Liver (tissue), 9 donors: ENCODE data around the gene COMTD1. TPM values are rescaled to one million over a fixed set of nuclear protein-coding genes. Genes with fewer than 3 reads are reported as not detected.

ENCODE experiments used
- DNase-seq: peaks from one replicate; pipeline ENCODE4 v3.0.0-alpha.2; 2017; ENCODE audit warnings: low spot score
- H3K27ac ChIP-seq, 2 donors: one replicate each; pipeline ENCODE4 v1.7.0; 2013; ENCODE audit warnings: inconsistent platforms in 2 of 2, low read length in 2 of 2, control low read depth in 1 of 2, low read depth in 1 of 2, mild to moderate bottlenecking in 1 of 2
- H3K27me3 ChIP-seq, 4 donors: one replicate each; pipeline versions ENCODE4 v1.6.1 to v1.7.0; 2013; ENCODE audit warnings: low read length in 3 of 4, inconsistent platforms in 1 of 4, mild to moderate bottlenecking in 1 of 4, moderate library complexity in 1 of 4; ENCODE audit not compliant: control insufficient read depth in 4 of 4, insufficient read depth in 4 of 4
- H3K36me3 ChIP-seq, 4 donors: one replicate each; pipeline versions ENCODE4 v1.6.1 to v1.7.0; 2013; ENCODE audit warnings: low read length in 3 of 4, mild to moderate bottlenecking in 3 of 4, low read depth in 1 of 4, moderate library complexity in 1 of 4; ENCODE audit not compliant: control insufficient read depth in 4 of 4, insufficient read depth in 3 of 4
- H3K4me1 ChIP-seq, 4 donors: one replicate each; pipeline versions ENCODE4 v1.6.1 to v1.7.0; 2013; ENCODE audit warnings: low read length in 3 of 4, mild to moderate bottlenecking in 3 of 4, moderate library complexity in 1 of 4; ENCODE audit not compliant: control insufficient read depth in 4 of 4, insufficient read depth in 4 of 4
- H3K4me3 ChIP-seq, 3 donors: one replicate each; pipeline versions ENCODE4 v1.6.1 to v1.7.0; 2013; ENCODE audit warnings: low read length in 3 of 3, control low read depth in 1 of 3, low read depth in 1 of 3, mild to moderate bottlenecking in 1 of 3
- H3K9ac ChIP-seq, 2 donors: one replicate each; pipeline ENCODE4 v1.7.0; 2013; ENCODE audit warnings: low read length in 2 of 2, mild to moderate bottlenecking in 2 of 2, moderate library complexity in 2 of 2, control low read depth in 1 of 2, low read depth in 1 of 2
- H3K9me3 ChIP-seq, 4 donors: one replicate each; pipeline versions ENCODE4 v1.6.1 to v1.7.0; 2013; ENCODE audit warnings: low read length in 3 of 4; ENCODE audit not compliant: control insufficient read depth in 4 of 4
- EGR1 ChIP-seq, 2 donors: IDR thresholded peaks; 2 replicates each; pipeline ENCODE4 v1.6.1; 2016 to 2018; ENCODE audit warnings: antibody characterized with exemption in 2 of 2, low read depth in 2 of 2
- FOXA1 ChIP-seq: IDR thresholded peaks from 2 replicates; pipeline ENCODE4 v1.6.1; 2016; ENCODE audit warnings: antibody characterized with exemption
- FOXA2 ChIP-seq: IDR thresholded peaks from 2 replicates; pipeline ENCODE4 v1.6.1; 2016; ENCODE audit warnings: antibody characterized with exemption
- GABPA ChIP-seq, 2 donors: IDR thresholded peaks in 1 of 2; conservative IDR thresholded peaks in 1 of 2; 2 replicates each; pipeline ENCODE4 v1.6.1; 2016; ENCODE audit warnings: antibody characterized with exemption in 2 of 2, mild to moderate bottlenecking in 1 of 2, moderate library complexity in 1 of 2
- HNF4A ChIP-seq, 2 donors: conservative IDR thresholded peaks; 2 replicates each; pipeline ENCODE4 v1.6.1; 2016; ENCODE audit warnings: antibody characterized with exemption in 2 of 2, mild to moderate bottlenecking in 2 of 2
- HNF4G ChIP-seq: IDR thresholded peaks from 2 replicates; pipeline ENCODE4 v1.6.1; 2016; ENCODE audit warnings: antibody characterized with exemption
- JUND ChIP-seq, 2 donors: IDR thresholded peaks; 2 replicates each; pipeline ENCODE4 v1.6.1; 2016; ENCODE audit warnings: antibody characterized with exemption in 2 of 2
- NR2F2 ChIP-seq: IDR thresholded peaks from 2 replicates; pipeline ENCODE4 v1.6.1; 2016; ENCODE audit warnings: antibody characterized with exemption
- RAD21 ChIP-seq, 2 donors: IDR thresholded peaks; 2 replicates each; pipeline ENCODE4 v1.6.1; 2016; ENCODE audit warnings: antibody characterized with exemption in 2 of 2, mild to moderate bottlenecking in 2 of 2
- RXRA ChIP-seq, 2 donors: IDR thresholded peaks; 2 replicates each; pipeline ENCODE4 v1.6.1; 2017 to 2018; ENCODE audit warnings: antibody characterized with exemption in 2 of 2, mild to moderate bottlenecking in 1 of 2
- SP1 ChIP-seq: IDR thresholded peaks from 2 replicates; pipeline ENCODE4 v1.6.1; 2018; ENCODE audit warnings: antibody characterized with exemption, mild to moderate bottlenecking
- TAF1 ChIP-seq: conservative IDR thresholded peaks from 2 replicates; pipeline ENCODE4 v1.6.1; 2016; ENCODE audit warnings: antibody characterized with exemption, mild to moderate bottlenecking
- YY1 ChIP-seq: IDR thresholded peaks from 2 replicates; pipeline ENCODE4 v1.6.1; 2016; ENCODE audit warnings: antibody characterized with exemption, mild to moderate bottlenecking
- WGBS: extraction: QIAGEN DNeasy Blood & Tissue Kit; methylation state at CpG from one replicate; pipeline ENCODE4 v1.1.7; 2013; 5-methylcytosine and 5-hydroxymethylcytosine counted together
- polyA plus RNA-seq, 2 donors: library from polyadenylated mRNA; stranded (reverse) in 1 of 2; unstranded in 1 of 2; fragments of 200-250 nt in 1 of 2; fragments of >200 nt in 1 of 2; fragmentation: Nextera tagmentation in 1 of 2; extraction: Ambion mirVana in 1 of 2; gene quantifications; one replicate each; pipeline versions ENCODE4 v1.2.1 to v1.2.3, GENCODE V29; 2013 to 2015
- total RNA-seq, 2 donors: library from RNA; depleted of rRNA; stranded (reverse); fragments of >200 nt; gene quantifications; one replicate each; pipeline ENCODE4 v1.2.3, GENCODE V29; 2014
- TF ChIP-seq, protein P1 (sequence below): IDR thresholded peaks from 2 replicates; pipeline ENCODE4 v1.6.1; 2016; ENCODE audit warnings: antibody characterized with exemption
- TF ChIP-seq, protein P2 (sequence below): IDR thresholded peaks from 2 replicates; pipeline ENCODE4 v1.6.1; 2016; ENCODE audit warnings: antibody characterized with exemption, mild to moderate bottlenecking
- TF ChIP-seq, protein P3 (sequence below): IDR thresholded peaks from 2 replicates; pipeline ENCODE4 v1.6.1; 2016; ENCODE audit warnings: antibody characterized with exemption
- TF ChIP-seq, protein P4 (sequence below): IDR thresholded peaks from 2 replicates; pipeline ENCODE4 v1.6.1; 2016; ENCODE audit warnings: antibody characterized with exemption
- TF ChIP-seq, protein P5 (sequence below): fragments of 150-350 bp; IDR thresholded peaks from 2 replicates; pipeline ENCODE4 v1.5.1; 2017; ENCODE audit warnings: improper control_type of control experiment, low read depth, low read length; ENCODE audit not compliant: missing input control
- donor health status: healthy.
- donor health status: healthy.
- donor health status: healthy.
- donor health status: healthy.
- donor health status: healthy.

Gene COMTD1
- total and polyA plus RNA-seq, 4 donors = 6.5 to 44.2 (median 26.5) TPM

DNA sequence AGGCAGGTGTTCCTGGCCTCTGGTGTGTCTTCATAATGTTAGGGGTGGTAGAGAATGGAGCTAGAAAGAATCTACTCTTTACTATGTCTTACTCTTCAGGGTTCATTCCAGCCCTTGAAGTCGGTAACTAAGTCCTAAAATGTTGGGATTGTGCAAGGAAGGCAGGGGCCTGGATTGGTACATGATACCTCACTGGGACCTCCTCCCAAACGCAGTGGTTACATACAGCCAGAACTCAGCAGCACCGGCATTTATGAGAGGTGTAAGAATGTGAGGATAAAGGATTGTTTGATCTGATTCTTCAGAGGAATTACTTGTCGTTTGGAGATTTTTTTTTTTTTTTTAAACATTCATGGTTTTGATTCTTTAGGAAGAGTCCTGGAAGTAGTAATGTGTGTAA lies 6.9 kb downstream of the COMTD1 start:
- H3K4me1 ChIP-seq = peaks cover 5 to 18% (median 6%) of the 10 kb centered on the region in 4 donors
- no peaks in the 10 kb centered on the region for H3K27me3 ChIP-seq
- no peak overlapping the region for H3K27ac ChIP-seq
- H3K9ac ChIP-seq = no peak overlapping the region
- no peak for DNase-seq
- TF ChIP-seq, protein P1, sequence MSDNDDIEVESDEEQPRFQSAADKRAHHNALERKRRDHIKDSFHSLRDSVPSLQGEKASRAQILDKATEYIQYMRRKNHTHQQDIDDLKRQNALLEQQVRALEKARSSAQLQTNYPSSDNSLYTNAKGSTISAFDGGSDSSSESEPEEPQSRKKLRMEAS = no peak
- TF ChIP-seq TAF1 (no peak), FOXA2 (no peak), JUND (IDR thresholded peaks at IDR 0.05) (no peak), EGR1 (IDR thresholded peaks at IDR 0.05; ENCODE audit: low read depth in 2 of 2) (no peak), YY1 (no peak), RXRA (IDR thresholded peaks at IDR 0.05) (no peak), FOXA1 (no peak), GABPA (IDR thresholded peaks at IDR 0.05 in 1 of 2, conservative IDR thresholded peaks at IDR 0.05 in 1 of 2) (no peak), RAD21 (IDR thresholded peaks at IDR 0.05) (no peak)
- TF ChIP-seq, protein P2, sequence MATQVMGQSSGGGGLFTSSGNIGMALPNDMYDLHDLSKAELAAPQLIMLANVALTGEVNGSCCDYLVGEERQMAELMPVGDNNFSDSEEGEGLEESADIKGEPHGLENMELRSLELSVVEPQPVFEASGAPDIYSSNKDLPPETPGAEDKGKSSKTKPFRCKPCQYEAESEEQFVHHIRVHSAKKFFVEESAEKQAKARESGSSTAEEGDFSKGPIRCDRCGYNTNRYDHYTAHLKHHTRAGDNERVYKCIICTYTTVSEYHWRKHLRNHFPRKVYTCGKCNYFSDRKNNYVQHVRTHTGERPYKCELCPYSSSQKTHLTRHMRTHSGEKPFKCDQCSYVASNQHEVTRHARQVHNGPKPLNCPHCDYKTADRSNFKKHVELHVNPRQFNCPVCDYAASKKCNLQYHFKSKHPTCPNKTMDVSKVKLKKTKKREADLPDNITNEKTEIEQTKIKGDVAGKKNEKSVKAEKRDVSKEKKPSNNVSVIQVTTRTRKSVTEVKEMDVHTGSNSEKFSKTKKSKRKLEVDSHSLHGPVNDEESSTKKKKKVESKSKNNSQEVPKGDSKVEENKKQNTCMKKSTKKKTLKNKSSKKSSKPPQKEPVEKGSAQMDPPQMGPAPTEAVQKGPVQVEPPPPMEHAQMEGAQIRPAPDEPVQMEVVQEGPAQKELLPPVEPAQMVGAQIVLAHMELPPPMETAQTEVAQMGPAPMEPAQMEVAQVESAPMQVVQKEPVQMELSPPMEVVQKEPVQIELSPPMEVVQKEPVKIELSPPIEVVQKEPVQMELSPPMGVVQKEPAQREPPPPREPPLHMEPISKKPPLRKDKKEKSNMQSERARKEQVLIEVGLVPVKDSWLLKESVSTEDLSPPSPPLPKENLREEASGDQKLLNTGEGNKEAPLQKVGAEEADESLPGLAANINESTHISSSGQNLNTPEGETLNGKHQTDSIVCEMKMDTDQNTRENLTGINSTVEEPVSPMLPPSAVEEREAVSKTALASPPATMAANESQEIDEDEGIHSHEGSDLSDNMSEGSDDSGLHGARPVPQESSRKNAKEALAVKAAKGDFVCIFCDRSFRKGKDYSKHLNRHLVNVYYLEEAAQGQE = no peak
- peaks cover 3 to 62% (median 33%) of the 10 kb centered on the region in 4 donors for H3K36me3 ChIP-seq
- 78% methylated on average over 4 of the region's 4 CpGs for WGBS
- H3K4me3 ChIP-seq = no peak overlapping the region
- H3K9me3 ChIP-seq = no peaks in the 10 kb centered on the region

DNA sequence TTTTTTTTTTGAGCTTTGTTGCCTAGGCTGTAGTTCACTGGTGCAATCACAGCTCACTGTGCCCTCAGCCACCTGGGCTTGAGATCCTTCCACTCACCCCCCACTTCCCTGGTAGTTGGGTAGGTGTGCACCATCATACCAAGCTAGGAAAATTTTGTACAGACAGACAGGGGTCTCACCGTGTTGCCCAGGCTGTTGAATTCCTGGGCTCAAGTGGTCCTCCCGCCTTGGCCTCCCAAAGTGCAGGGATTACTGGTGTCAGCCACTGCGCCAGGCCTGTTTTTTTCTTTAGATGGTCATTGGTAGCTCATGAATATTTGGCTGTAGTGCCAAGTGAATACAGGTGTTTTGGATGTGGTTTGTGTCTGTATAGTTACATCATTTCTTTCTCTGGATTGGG lies 7.5 kb downstream of the COMTD1 start:
- 96% methylated on average over 3 of the region's 3 CpGs for WGBS
- H3K36me3 ChIP-seq = peaks cover 6 to 66% (median 38%) of the 10 kb centered on the region in 4 donors
- H3K27ac ChIP-seq = no peak overlapping the region
- H3K4me3 ChIP-seq = no peak overlapping the region
- H3K4me1 ChIP-seq = peaks cover 2 to 18% (median 6%) of the 10 kb centered on the region in 4 donors
- no peak for DNase-seq
- H3K27me3 ChIP-seq = no peaks in the 10 kb centered on the region
- no peak for TF ChIP-seq EGR1 (IDR thresholded peaks at IDR 0.05; ENCODE audit: low read depth in 2 of 2)
- TF ChIP-seq HNF4A (conservative IDR thresholded peaks at IDR 0.05) = no peak
- no peak for TF ChIP-seq RAD21 (IDR thresholded peaks at IDR 0.05)
- no peak for TF ChIP-seq TAF1
- TF ChIP-seq YY1 = no peak
- TF ChIP-seq NR2F2 = no peak
- no peak for TF ChIP-seq FOXA2
- no peak for TF ChIP-seq SP1
- TF ChIP-seq, protein P3, sequence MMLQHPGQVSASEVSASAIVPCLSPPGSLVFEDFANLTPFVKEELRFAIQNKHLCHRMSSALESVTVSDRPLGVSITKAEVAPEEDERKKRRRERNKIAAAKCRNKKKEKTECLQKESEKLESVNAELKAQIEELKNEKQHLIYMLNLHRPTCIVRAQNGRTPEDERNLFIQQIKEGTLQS = no peak
- no peaks in the 10 kb centered on the region for H3K9me3 ChIP-seq
- no peak overlapping the region for H3K9ac ChIP-seq

DNA sequence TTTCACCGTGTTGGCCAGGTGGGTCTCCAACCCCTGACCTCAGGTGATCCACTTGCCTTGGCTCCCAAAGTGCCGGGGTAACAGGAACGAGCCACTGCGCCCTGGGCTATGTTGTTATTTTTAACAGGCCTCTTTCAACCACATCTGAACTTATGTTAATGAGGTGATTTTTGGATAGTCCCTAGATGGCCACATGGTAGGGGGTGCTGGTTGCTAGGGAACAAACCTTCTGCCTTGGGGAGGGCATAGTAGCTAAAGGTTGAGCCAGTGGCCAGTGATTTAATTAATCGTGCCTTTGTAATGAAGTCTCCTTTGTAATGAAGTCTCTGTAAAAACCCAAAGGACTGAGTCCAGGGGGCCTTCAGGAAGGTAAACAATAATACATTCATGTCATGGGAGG lies 9.1 kb downstream of the COMTD1 start:
- no peaks in the 10 kb centered on the region for H3K27me3 ChIP-seq
- H3K9ac ChIP-seq = no peak overlapping the region
- no peaks in the 10 kb centered on the region for H3K9me3 ChIP-seq
- 82% methylated on average over 5 of the region's 5 CpGs for WGBS
- peaks cover 2 to 18% (median 7%) of the 10 kb centered on the region in 4 donors for H3K4me1 ChIP-seq
- H3K4me3 ChIP-seq = no peak overlapping the region
- DNase-seq = no peak
- H3K36me3 ChIP-seq = peaks cover 7 to 73% (median 46%) of the 10 kb centered on the region in 4 donors
- H3K27ac ChIP-seq = no peak overlapping the region
- no peak for TF ChIP-seq FOXA1
- TF ChIP-seq, protein P4, sequence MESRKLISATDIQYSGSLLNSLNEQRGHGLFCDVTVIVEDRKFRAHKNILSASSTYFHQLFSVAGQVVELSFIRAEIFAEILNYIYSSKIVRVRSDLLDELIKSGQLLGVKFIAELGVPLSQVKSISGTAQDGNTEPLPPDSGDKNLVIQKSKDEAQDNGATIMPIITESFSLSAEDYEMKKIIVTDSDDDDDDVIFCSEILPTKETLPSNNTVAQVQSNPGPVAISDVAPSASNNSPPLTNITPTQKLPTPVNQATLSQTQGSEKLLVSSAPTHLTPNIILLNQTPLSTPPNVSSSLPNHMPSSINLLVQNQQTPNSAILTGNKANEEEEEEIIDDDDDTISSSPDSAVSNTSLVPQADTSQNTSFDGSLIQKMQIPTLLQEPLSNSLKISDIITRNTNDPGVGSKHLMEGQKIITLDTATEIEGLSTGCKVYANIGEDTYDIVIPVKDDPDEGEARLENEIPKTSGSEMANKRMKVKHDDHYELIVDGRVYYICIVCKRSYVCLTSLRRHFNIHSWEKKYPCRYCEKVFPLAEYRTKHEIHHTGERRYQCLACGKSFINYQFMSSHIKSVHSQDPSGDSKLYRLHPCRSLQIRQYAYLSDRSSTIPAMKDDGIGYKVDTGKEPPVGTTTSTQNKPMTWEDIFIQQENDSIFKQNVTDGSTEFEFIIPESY = no peak
- TF ChIP-seq, protein P3 = no peak
- no peak for TF ChIP-seq YY1
- no peak for TF ChIP-seq SP1
- TF ChIP-seq, protein P1 = no peak
- TF ChIP-seq FOXA2 = no peak
- TF ChIP-seq, protein P5, sequence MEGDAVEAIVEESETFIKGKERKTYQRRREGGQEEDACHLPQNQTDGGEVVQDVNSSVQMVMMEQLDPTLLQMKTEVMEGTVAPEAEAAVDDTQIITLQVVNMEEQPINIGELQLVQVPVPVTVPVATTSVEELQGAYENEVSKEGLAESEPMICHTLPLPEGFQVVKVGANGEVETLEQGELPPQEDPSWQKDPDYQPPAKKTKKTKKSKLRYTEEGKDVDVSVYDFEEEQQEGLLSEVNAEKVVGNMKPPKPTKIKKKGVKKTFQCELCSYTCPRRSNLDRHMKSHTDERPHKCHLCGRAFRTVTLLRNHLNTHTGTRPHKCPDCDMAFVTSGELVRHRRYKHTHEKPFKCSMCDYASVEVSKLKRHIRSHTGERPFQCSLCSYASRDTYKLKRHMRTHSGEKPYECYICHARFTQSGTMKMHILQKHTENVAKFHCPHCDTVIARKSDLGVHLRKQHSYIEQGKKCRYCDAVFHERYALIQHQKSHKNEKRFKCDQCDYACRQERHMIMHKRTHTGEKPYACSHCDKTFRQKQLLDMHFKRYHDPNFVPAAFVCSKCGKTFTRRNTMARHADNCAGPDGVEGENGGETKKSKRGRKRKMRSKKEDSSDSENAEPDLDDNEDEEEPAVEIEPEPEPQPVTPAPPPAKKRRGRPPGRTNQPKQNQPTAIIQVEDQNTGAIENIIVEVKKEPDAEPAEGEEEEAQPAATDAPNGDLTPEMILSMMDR = no peak
- TF ChIP-seq RXRA (IDR thresholded peaks at IDR 0.05) = no peak
- TF ChIP-seq EGR1 (IDR thresholded peaks at IDR 0.05; ENCODE audit: low read depth in 2 of 2) = no peak
- TF ChIP-seq HNF4G = no peak
- TF ChIP-seq GABPA (IDR thresholded peaks at IDR 0.05 in 1 of 2, conservative IDR thresholded peaks at IDR 0.05 in 1 of 2) = no peak
